Thoracic aorta endothelial cell (primary cell): ENCODE measurements around the gene CCDC201. TPM values are rescaled to one million over a fixed set of nuclear protein-coding genes. Genes with fewer than 3 reads are reported as not detected.

Experiments
- small RNA-seq: library from RNA; depleted of rRNA; stranded (forward); fragments of <200 nt; gene quantifications from one replicate; pipeline ENCODE3, GENCODE V24; 2012
- total RNA-seq: library from RNA; depleted of rRNA; stranded (reverse); fragments of >200 nt; gene quantifications from 2 replicates; pipeline ENCODE4 v1.2.3, GENCODE V29; 2012

The CCDC201 gene, protein sequence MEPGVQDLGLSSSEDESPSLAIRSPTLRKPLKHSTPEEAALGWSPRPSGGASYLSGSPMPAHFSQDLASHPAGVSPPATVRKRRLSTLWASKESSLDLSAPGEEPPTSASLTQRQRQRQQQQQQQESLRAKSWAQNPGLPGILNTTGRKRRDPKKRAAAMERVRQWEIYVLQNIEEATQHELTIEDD
- total RNA-seq, result not detected in 2 replicates

GRCh38 chr7:45873035-45873354 is at the start of gene CCDC201:
TSS of gene CCDC201 (minus strand) at chr7:45873082. CDS start at chr7:45873007, 75 bp downstream.

GRCh38 chr7:45920502-45921380 is 47.9 kb upstream of the CCDC201 start, which contains the start of gene IGFBP3:
TSS of gene IGFBP3 (minus strand) at chr7:45921272. CDS start at chr7:45921140, 132 bp downstream.

GRCh38 chr7:45888185-45888992 is 15.5 kb upstream of the CCDC201 start, which contains the start of gene IGFBP1:
TSS of gene IGFBP1 (plus strand) at chr7:45888488. CDS start at chr7:45888653, 165 bp downstream.

Small RNA genes lying within 50 kb of the gene (small RNA-seq; reads per million reads assigned to genes)
- not detected for gene RNU6-326P

Other genes with a start within 250 kb of the CCDC201 start
- 0.72 and 0.80 TPM in 2 replicates for gene IGFBP1, start 15.4 kb upstream of the CCDC201 start, total RNA-seq
- gene IGFBP3, start 48.2 kb upstream of the CCDC201 start, total RNA-seq, result 8.3 and 11.4 TPM in 2 replicates